RWPE2 (cell line): Measurements from ENCODE around the gene SLC15A1.

Experiments
- ATAC-seq: fragments of 200-7000 bp; cut with Tn5 transposase; 3 replicates; pipeline ENCODE4 v1.9.1; 2021; ENCODE audit warnings: low read depth
- DNase-seq: peaks from one replicate; pipeline ENCODE4 v3.0.0-alpha.2; 2020; ENCODE audit warnings: low spot score
- H3K27ac ChIP-seq: fragments of 450-650 bp; 2 replicates; pipeline ENCODE4 v1.5.1; 2017; ENCODE audit warnings: mild to moderate bottlenecking; ENCODE audit not compliant: poor library complexity, severe bottlenecking
- H3K27me3 ChIP-seq: fragments of 250-450 bp; sonication (Bioruptor Pico); 2 replicates; pipeline ENCODE4 v1.5.1; 2021; ENCODE audit warnings: mild to moderate bottlenecking, moderate library complexity; ENCODE audit not compliant: insufficient read depth, poor library complexity, severe bottlenecking
- H3K36me3 ChIP-seq: fragments of 250-450 bp; sonication (Bioruptor Pico); 2 replicates; pipeline ENCODE4 v1.5.1; 2020; ENCODE audit warnings: low read depth, mild to moderate bottlenecking, moderate library complexity
- H3K4me1 ChIP-seq: fragments of 250-450 bp; sonication (Bioruptor Pico); 2 replicates; pipeline ENCODE4 v1.5.1; 2021; ENCODE audit warnings: mild to moderate bottlenecking, moderate library complexity; ENCODE audit not compliant: insufficient read depth, poor library complexity, severe bottlenecking
- H3K4me3 ChIP-seq: fragments of 250-450 bp; sonication (Bioruptor Pico); 2 replicates; pipeline ENCODE4 v1.5.1; 2021; ENCODE audit warnings: mild to moderate bottlenecking, moderate library complexity; ENCODE audit not compliant: severe bottlenecking
- H3K9me3 ChIP-seq: fragments of 250-450 bp; sonication (Bioruptor Pico); 2 replicates; pipeline ENCODE4 v1.5.1; 2021; ENCODE audit warnings: mild to moderate bottlenecking, moderate library complexity; ENCODE audit not compliant: severe bottlenecking
- TF ChIP-seq, protein P1 (sequence below): fragments of 450-650 bp; IDR thresholded peaks from one replicate; pipeline ENCODE4 v1.5.1; 2017; ENCODE audit warnings: mild to moderate bottlenecking, moderate library complexity; ENCODE audit not compliant: poor library complexity, severe bottlenecking

SLC15A1 gene

DNA sequence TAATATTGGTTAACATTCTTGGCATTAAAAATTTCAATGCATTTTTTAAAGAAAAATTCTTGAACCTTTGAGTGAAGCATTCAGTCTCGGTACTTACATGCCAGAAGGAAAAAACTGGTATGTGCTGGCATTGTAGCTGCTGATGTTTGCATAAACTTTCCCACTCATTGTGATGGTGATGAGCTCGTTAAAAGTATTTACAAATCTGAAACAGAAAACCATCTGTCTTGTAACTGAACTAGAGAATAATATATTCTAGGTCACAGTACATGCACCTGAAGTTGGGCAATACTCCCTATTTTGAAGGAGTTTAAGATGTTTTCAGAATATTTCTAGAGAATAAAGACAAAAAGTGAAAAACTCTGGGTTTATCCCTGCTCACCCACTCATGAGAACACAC, 64.1 kb downstream of the SLC15A1 start:
- no peaks in the 10 kb centered on the region for H3K36me3 ChIP-seq
- H3K4me1 ChIP-seq: no peaks in the 10 kb centered on the region
- H3K9me3 ChIP-seq: no peaks in the 10 kb centered on the region
- no peak for ATAC-seq
- no peak for DNase-seq
- TF ChIP-seq, protein P1, sequence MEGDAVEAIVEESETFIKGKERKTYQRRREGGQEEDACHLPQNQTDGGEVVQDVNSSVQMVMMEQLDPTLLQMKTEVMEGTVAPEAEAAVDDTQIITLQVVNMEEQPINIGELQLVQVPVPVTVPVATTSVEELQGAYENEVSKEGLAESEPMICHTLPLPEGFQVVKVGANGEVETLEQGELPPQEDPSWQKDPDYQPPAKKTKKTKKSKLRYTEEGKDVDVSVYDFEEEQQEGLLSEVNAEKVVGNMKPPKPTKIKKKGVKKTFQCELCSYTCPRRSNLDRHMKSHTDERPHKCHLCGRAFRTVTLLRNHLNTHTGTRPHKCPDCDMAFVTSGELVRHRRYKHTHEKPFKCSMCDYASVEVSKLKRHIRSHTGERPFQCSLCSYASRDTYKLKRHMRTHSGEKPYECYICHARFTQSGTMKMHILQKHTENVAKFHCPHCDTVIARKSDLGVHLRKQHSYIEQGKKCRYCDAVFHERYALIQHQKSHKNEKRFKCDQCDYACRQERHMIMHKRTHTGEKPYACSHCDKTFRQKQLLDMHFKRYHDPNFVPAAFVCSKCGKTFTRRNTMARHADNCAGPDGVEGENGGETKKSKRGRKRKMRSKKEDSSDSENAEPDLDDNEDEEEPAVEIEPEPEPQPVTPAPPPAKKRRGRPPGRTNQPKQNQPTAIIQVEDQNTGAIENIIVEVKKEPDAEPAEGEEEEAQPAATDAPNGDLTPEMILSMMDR: no peak
- no peak overlapping the region for H3K27ac ChIP-seq
- H3K4me3 ChIP-seq: no peak overlapping the region
- H3K27me3 ChIP-seq: no peaks in the 10 kb centered on the region

DNA sequence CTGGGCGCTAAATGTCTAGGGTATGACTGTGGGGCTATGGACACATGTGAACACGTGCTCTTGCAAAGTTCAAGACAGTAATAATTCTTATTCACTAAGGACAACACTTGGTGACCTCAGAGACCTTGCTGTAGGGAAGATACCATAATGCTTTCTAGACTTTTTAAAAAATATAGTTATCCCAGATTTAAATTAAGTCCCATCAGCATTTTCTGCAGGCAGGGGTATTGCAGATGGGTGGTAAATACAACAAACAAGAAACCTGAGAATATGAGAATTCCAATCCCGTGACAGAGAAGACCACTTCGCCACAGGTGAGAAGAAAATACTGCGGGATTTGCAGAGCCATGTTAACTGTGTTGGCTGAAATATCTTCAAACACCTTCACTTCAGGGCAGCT, 65.2 kb downstream of the SLC15A1 start:
- TF ChIP-seq, protein P1: no peak
- ATAC-seq (no peak), DNase-seq (no peak)
- H3K27me3 ChIP-seq: no peaks in the 10 kb centered on the region
- H3K36me3 ChIP-seq: no peaks in the 10 kb centered on the region
- H3K4me1 ChIP-seq: no peaks in the 10 kb centered on the region
- no peak overlapping the region for H3K4me3 ChIP-seq
- no peaks in the 10 kb centered on the region for H3K9me3 ChIP-seq
- H3K27ac ChIP-seq: no peak overlapping the region

DNA sequence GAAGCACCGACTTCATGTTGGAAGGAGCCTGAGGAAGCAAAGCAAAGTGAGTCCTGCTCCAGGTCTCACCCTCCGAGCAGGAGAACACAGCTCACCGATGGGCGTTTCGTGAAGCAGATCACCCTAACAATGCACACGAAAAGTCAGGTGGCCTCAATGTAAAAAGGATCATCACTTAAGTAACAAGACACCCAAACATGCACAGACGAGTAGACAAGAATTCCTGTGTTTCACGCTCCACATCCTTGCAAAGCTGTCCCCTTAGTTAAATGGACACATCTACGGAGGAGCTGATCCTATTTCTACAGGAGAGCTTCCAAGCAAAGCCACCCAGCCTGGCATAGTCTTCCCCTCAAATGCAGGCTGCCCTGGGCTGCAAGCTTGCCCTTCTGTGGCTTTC, 66.2 kb downstream of the SLC15A1 start:
- ATAC-seq (no peak), DNase-seq (no peak)
- no peaks in the 10 kb centered on the region for H3K36me3 ChIP-seq
- TF ChIP-seq, protein P1: no peak
- H3K27ac ChIP-seq: no peak overlapping the region
- H3K9me3 ChIP-seq: no peaks in the 10 kb centered on the region
- no peaks in the 10 kb centered on the region for H3K4me1 ChIP-seq
- no peaks in the 10 kb centered on the region for H3K27me3 ChIP-seq
- H3K4me3 ChIP-seq: no peak overlapping the region

DNA sequence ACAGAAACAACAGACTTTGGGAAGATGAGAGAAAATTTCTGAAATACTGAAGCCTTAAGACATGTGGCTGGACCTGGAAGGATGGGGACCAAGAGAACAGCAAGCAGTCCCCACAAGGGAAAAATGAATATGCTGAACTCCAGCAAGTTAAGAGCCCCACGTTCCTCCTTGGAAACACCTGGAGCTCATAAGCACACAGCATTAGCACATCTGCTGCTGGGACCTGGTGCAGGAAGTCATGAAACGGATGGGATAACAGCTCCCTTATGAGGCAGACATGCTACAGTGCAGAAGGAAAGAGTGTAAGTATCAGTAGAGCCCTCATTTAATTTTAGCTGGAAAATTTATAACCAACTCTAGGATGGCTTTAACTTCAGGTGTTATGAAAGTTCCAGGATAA, 67.3 kb downstream of the SLC15A1 start:
- TF ChIP-seq, protein P1: no peak
- H3K9me3 ChIP-seq: no peaks in the 10 kb centered on the region
- H3K36me3 ChIP-seq: no peaks in the 10 kb centered on the region
- no peak overlapping the region for H3K27ac ChIP-seq
- ATAC-seq (no peak), DNase-seq (no peak)
- no peak overlapping the region for H3K4me3 ChIP-seq
- H3K27me3 ChIP-seq: no peaks in the 10 kb centered on the region
- no peaks in the 10 kb centered on the region for H3K4me1 ChIP-seq

DNA sequence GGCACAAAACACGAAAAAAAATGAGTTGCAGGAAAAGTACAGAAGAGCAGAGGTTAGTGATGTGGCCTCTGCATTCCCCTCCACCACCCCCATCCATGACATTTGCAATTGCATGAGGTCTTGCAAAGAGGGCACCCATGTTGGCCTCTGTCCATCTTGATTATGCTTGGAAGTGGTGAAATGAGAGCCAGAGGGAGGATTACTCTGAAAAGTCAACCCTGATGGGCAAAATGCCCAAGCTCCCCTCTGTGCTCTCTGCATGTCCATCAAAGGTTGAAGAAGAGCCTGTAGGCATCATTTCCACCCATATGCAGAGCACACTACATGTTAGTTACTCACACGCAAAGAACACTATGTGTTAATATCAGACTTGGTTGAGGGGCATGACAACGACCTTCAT, 71.4 kb downstream of the SLC15A1 start:
- no peaks in the 10 kb centered on the region for H3K27me3 ChIP-seq
- H3K4me1 ChIP-seq: no peaks in the 10 kb centered on the region
- TF ChIP-seq, protein P1: no peak
- H3K9me3 ChIP-seq: no peaks in the 10 kb centered on the region
- no peaks in the 10 kb centered on the region for H3K36me3 ChIP-seq
- H3K27ac ChIP-seq: no peak overlapping the region
- DNase-seq (no peak), ATAC-seq (no peak)
- H3K4me3 ChIP-seq: no peak overlapping the region
